Liver (tissue), 3 donors: ENCODE results near the gene RYR3.

ENCODE experiments used
- ATF3 ChIP-seq: IDR thresholded peaks from 2 replicates; pipeline ENCODE4 v1.6.1; 2016; ENCODE audit warnings: antibody characterized with exemption
- CTCF ChIP-seq: fragments of 150-350 bp; IDR thresholded peaks from 2 replicates; pipeline ENCODE4 v1.5.1; 2017; ENCODE audit warnings: improper control_type of control experiment, low read depth, low read length; ENCODE audit not compliant: missing input control
- FOXA1 ChIP-seq: IDR thresholded peaks from 2 replicates; pipeline ENCODE4 v1.6.1; 2016; ENCODE audit warnings: antibody characterized with exemption
- FOXA2 ChIP-seq: IDR thresholded peaks from 2 replicates; pipeline ENCODE4 v1.6.1; 2016; ENCODE audit warnings: antibody characterized with exemption
- HNF4A ChIP-seq, 2 donors: conservative IDR thresholded peaks; 2 replicates each; pipeline ENCODE4 v1.6.1; 2016; ENCODE audit warnings: antibody characterized with exemption in 2 of 2, mild to moderate bottlenecking in 2 of 2
- MAX ChIP-seq: IDR thresholded peaks from 2 replicates; pipeline ENCODE4 v1.6.1; 2016; ENCODE audit warnings: antibody characterized with exemption
- RAD21 ChIP-seq, 2 donors: IDR thresholded peaks; 2 replicates each; pipeline ENCODE4 v1.6.1; 2016; ENCODE audit warnings: antibody characterized with exemption in 2 of 2, mild to moderate bottlenecking in 2 of 2
- REST ChIP-seq: IDR thresholded peaks from 2 replicates; pipeline ENCODE4 v1.6.1; 2016; ENCODE audit warnings: antibody characterized with exemption, mild to moderate bottlenecking
- TAF1 ChIP-seq: conservative IDR thresholded peaks from 2 replicates; pipeline ENCODE4 v1.6.1; 2016; ENCODE audit warnings: antibody characterized with exemption, mild to moderate bottlenecking
- YY1 ChIP-seq: IDR thresholded peaks from 2 replicates; pipeline ENCODE4 v1.6.1; 2016; ENCODE audit warnings: antibody characterized with exemption, mild to moderate bottlenecking
- ZBTB33 ChIP-seq: IDR thresholded peaks from 2 replicates; pipeline ENCODE4 v1.6.1; 2016; ENCODE audit warnings: antibody characterized with exemption
- donor health status: healthy.
- donor health status: healthy.

GRCh38 chr15:33729653-33730052 lies 418.9 kb downstream of the RYR3 start:
- TF ChIP-seq ATF3, result no peak
- no peak for TF ChIP-seq CTCF
- no peak for TF ChIP-seq MAX
- TF ChIP-seq RAD21 (IDR thresholded peaks at IDR 0.05), result peak in 1 of 2 donors; percentile 14
- no peak for TF ChIP-seq REST
- TF ChIP-seq FOXA1, result no peak
- no peak for TF ChIP-seq ZBTB33
- TF ChIP-seq FOXA2, result no peak
- no peak for TF ChIP-seq HNF4A (conservative IDR thresholded peaks at IDR 0.05)
- TF ChIP-seq TAF1, result no peak
- no peak for TF ChIP-seq YY1
